Measurements from ENCODE around the gene RUFY4.

GRCh38 chr2:218074031-218074430 lies 5.0 kb downstream of the RUFY4 start:
- peak; percentile 35 for TF ChIP-seq CTCF (IDR thresholded peaks at IDR 0.05; ENCODE audit: insufficient read depth, low read depth, low read length)
- TF ChIP-seq EZH2 (IDR thresholded peaks at IDR 0.05; ENCODE audit: insufficient read depth, low read length): no peak

Data from astrocyte (in vitro differentiated cells and primary cell).